AML-193 (cell line): ENCODE measurements around the gene NR2E1.
A peak's percentile ranks its signal among the peaks of the same experiment; 100 is the strongest.

Experiments
- DNase-seq, 2 experiments: peaks; one replicate each; lab custom pipeline; 2025; lab: John Stamatoyannopoulos, UW

NR2E1 gene

GRCh38 chr6:108209738-108210137 is 43.9 kb downstream of the NR2E1 start:
- no peak for DNase-seq

GRCh38 chr6:108210556-108210955 is 44.7 kb downstream of the NR2E1 start:
- peak; percentile 77 for DNase-seq

- no peak for DNase-seq
Measured at GRCh38 chr6:108211671-108212070, 45.8 kb downstream of the NR2E1 start.

GRCh38 chr6:108222064-108222463 is 56.2 kb downstream of the NR2E1 start:
- DNase-seq = no peak

GRCh38 chr6:108222504-108222903 is 56.7 kb downstream of the NR2E1 start:
- peak; percentile 39 to 43 for DNase-seq

GRCh38 chr6:108227290-108227689 is 61.5 kb downstream of the NR2E1 start:
- no peak for DNase-seq

GRCh38 chr6:108228416-108228815 is 62.6 kb downstream of the NR2E1 start:
- DNase-seq = no peak

- no peak for DNase-seq
Measured at GRCh38 chr6:108235127-108235526, 69.3 kb downstream of the NR2E1 start.

GRCh38 chr6:108236791-108237190 is 71.0 kb downstream of the NR2E1 start:
- DNase-seq = no peak

- no peak for DNase-seq
Measured at GRCh38 chr6:108238322-108238721, 72.5 kb downstream of the NR2E1 start.
